H1 (cell line): Measurements from ENCODE around the gene MAPK9. TPM values are rescaled to one million over a fixed set of nuclear protein-coding genes. Genes with fewer than 3 reads are reported as not detected.

Experiments
- CTCF ChIA-PET: fragments of 300-600 bp; sonication (Branson Sonifier 250); formaldehyde crosslinking; loops from one replicate; lab custom pipeline; 2021; ENCODE audit not compliant: partially characterized antibody; lab: Charles Lee
- POLR2A ChIA-PET: fragments of 300-600 bp; sonication (Branson Sonifier 250); formaldehyde crosslinking; loops from one replicate; lab custom pipeline; 2021; ENCODE audit warnings: inconsistent platforms; ENCODE audit not compliant: partially characterized antibody; lab: Charles Lee
- DNase-seq, 2 experiments: peaks; one replicate each; pipeline versions ENCODE4 v3.0.0 to v3.0.0-alpha.2; 2010 to 2022; ENCODE audit warnings: low spot score in 2 of 2, low read depth in 1 of 2, mixed read lengths in 1 of 2
- FAIRE-seq: peaks from 2 replicates; lab custom pipeline; 2011; peaks lifted over from hg19 to GRCh38; lab: Jason Lieb, UNC
- H2AFZ ChIP-seq: 2 replicates; pipeline ENCODE4 v1.8.1; 2012; ENCODE audit warnings: low read length, inconsistent platforms
- H2AK5ac ChIP-seq: 2 replicates; pipeline ENCODE4 v1.6.1; 2013; ENCODE audit warnings: low read depth, low read length
- H2BK120ac ChIP-seq: replicated peaks from 2 replicates; pipeline ENCODE3; 2013; ENCODE audit warnings: low read depth, low read length, inconsistent platforms
- H2BK12ac ChIP-seq: 2 replicates; pipeline ENCODE4 v1.6.1; 2013; ENCODE audit warnings: low read depth, low read length
- H2BK15ac ChIP-seq: 2 replicates; pipeline ENCODE4 v1.6.1; 2013; ENCODE audit warnings: low read length
- H2BK20ac ChIP-seq: 2 replicates; pipeline ENCODE4 v1.6.1; 2013; ENCODE audit warnings: low read length
- H2BK5ac ChIP-seq: 2 replicates; pipeline ENCODE4 v1.6.1; 2013; ENCODE audit warnings: low read depth, low read length
- H3K14ac ChIP-seq: 2 replicates; pipeline ENCODE4 v1.6.1; 2013; ENCODE audit warnings: inconsistent platforms; ENCODE audit not compliant: insufficient read length
- H3K18ac ChIP-seq: 2 replicates; pipeline ENCODE4 v1.6.1; 2013; ENCODE audit warnings: low read length; ENCODE audit errors: extremely low read depth
- H3K23ac ChIP-seq: 2 replicates; pipeline ENCODE4 v1.6.1; 2013; ENCODE audit warnings: inconsistent platforms; ENCODE audit not compliant: insufficient read length
- H3K23me2 ChIP-seq: 2 replicates; pipeline ENCODE4 v1.6.1; 2013; ENCODE audit warnings: low read depth, low read length
- H3K27ac ChIP-seq: 2 replicates; pipeline ENCODE4 v1.6.1; 2011; ENCODE audit warnings: low read depth, low read length, inconsistent platforms
- H3K27me3 ChIP-seq, 4 experiments: replicated peaks in 1 of 4; 1 replicate in 1 of 4; 2 replicates in 3 of 4; pipeline versions ENCODE4 v1.6.1 to v1.8.1; 2011 to 2013; ENCODE audit warnings: low read length in 3 of 4, mild to moderate bottlenecking in 3 of 4, inconsistent platforms in 2 of 4, mixed read lengths in 2 of 4, moderate library complexity in 1 of 4; ENCODE audit not compliant: control insufficient read depth in 3 of 4, insufficient read depth in 3 of 4; ENCODE audit errors: extremely low read depth in 1 of 4
- H3K36me3 ChIP-seq, 4 experiments: 2 replicates each; pipeline versions ENCODE4 v1.6.1 to v1.8.1; 2011 to 2013; ENCODE audit warnings: mild to moderate bottlenecking in 4 of 4, low read length in 3 of 4, moderate library complexity in 2 of 4, control low read depth in 1 of 4, inconsistent platforms in 1 of 4; ENCODE audit not compliant: insufficient read depth in 4 of 4, control insufficient read depth in 2 of 4
- H3K4ac ChIP-seq: replicated peaks from 2 replicates; pipeline ENCODE3; 2013; ENCODE audit warnings: low read length, low read depth, mixed read lengths, inconsistent platforms; ENCODE audit not compliant: insufficient read length
- H3K4me1 ChIP-seq, 4 experiments: replicated peaks in 1 of 4; 1 replicate in 1 of 4; 2 replicates in 3 of 4; pipeline versions ENCODE4 v1.6.1 to v1.8.1; 2011 to 2013; ENCODE audit warnings: low read length in 3 of 4, inconsistent platforms in 2 of 4, mixed read lengths in 1 of 4; ENCODE audit not compliant: insufficient read depth in 4 of 4, control insufficient read depth in 3 of 4
- H3K4me2 ChIP-seq, 2 experiments: 2 replicates each; pipeline versions ENCODE4 v1.6.1 to v1.8.1; 2011 to 2013; ENCODE audit warnings: low read depth in 2 of 2, low read length in 2 of 2, control low read depth in 1 of 2, inconsistent platforms in 1 of 2, mild to moderate bottlenecking in 1 of 2; ENCODE audit not compliant: insufficient read depth in 1 of 2
- H3K4me3 ChIP-seq, 4 experiments: fragments of 200-600, 300-600 bp in 1 of 4; sonication (generic), shearing (Covaris generic), sonication (Bioruptor Twin) in 1 of 4; 2 replicates each; pipeline versions ENCODE4 v1.5.1 to v1.8.1; 2011 to 2016; ENCODE audit warnings: low read length in 4 of 4, low read depth in 3 of 4, control low read depth in 2 of 4, inconsistent platforms in 2 of 4, mild to moderate bottlenecking in 2 of 4, mixed read lengths in 1 of 4, moderate library complexity in 1 of 4; ENCODE audit not compliant: insufficient read depth in 2 of 4; ENCODE audit errors: extremely low read depth in 1 of 4
- H3K56ac ChIP-seq: replicated peaks from 2 replicates; pipeline ENCODE3; 2013; ENCODE audit warnings: low read depth, mild to moderate bottlenecking, mixed read lengths, low read length, inconsistent platforms; ENCODE audit not compliant: insufficient read length
- H3K79me1 ChIP-seq: 2 replicates; pipeline ENCODE4 v1.6.1; 2013; ENCODE audit warnings: low read depth, low read length, control low read depth
- H3K79me2 ChIP-seq, 2 experiments: 2 replicates each; pipeline versions ENCODE4 v1.6.1 to v1.8.1; 2012 to 2013; ENCODE audit warnings: low read length in 2 of 2, mild to moderate bottlenecking in 2 of 2, inconsistent platforms in 1 of 2; ENCODE audit not compliant: insufficient read depth in 2 of 2, control insufficient read depth in 1 of 2
- H3K9ac ChIP-seq, 4 experiments: replicated peaks in 1 of 4; 1 replicate in 1 of 4; 2 replicates in 3 of 4; pipeline versions ENCODE4 v1.6.1 to v1.8.1; 2011 to 2013; ENCODE audit warnings: low read depth in 3 of 4, low read length in 3 of 4, control low read depth in 2 of 4, mild to moderate bottlenecking in 2 of 4, moderate library complexity in 2 of 4, inconsistent platforms in 1 of 4; ENCODE audit errors: extremely low read depth in 1 of 4
- H3K9me3 ChIP-seq, 2 experiments: 2 replicates each; pipeline versions ENCODE4 v1.6.1 to v1.8.1; 2012 to 2013; ENCODE audit warnings: mild to moderate bottlenecking in 2 of 2, moderate library complexity in 2 of 2, control low read depth in 1 of 2, inconsistent platforms in 1 of 2, low read depth in 1 of 2, low read length in 1 of 2, mixed read lengths in 1 of 2; ENCODE audit not compliant: insufficient read depth in 2 of 2
- H4K20me1 ChIP-seq, 2 experiments: replicated peaks in 1 of 2; 2 replicates each; pipeline versions ENCODE3 to v1.8.1; 2011 to 2013; ENCODE audit warnings: inconsistent platforms in 2 of 2, low read length in 2 of 2, mild to moderate bottlenecking in 1 of 2; ENCODE audit not compliant: insufficient read depth in 2 of 2, control insufficient read depth in 1 of 2
- H4K5ac ChIP-seq: 2 replicates; pipeline ENCODE4 v1.6.1; 2013; ENCODE audit warnings: low read length, low read depth, mixed read lengths, inconsistent platforms; ENCODE audit not compliant: insufficient read length
- H4K8ac ChIP-seq: 2 replicates; pipeline ENCODE4 v1.8.0; 2013; ENCODE audit warnings: mild to moderate bottlenecking, moderate library complexity, low read length, inconsistent platforms; ENCODE audit not compliant: insufficient read depth; ENCODE audit errors: extremely low read depth
- H4K91ac ChIP-seq: replicated peaks from 2 replicates; pipeline ENCODE3; 2013; ENCODE audit warnings: low read length, mixed read lengths, inconsistent platforms; ENCODE audit not compliant: insufficient read length
- CHD1 ChIP-seq: IDR thresholded peaks from 2 replicates; pipeline ENCODE4 v1.6.1; 2012; ENCODE audit warnings: low read depth, low read length, improper control_type of control experiment
- CTCF ChIP-seq, 3 experiments: IDR thresholded peaks; 1 replicate in 2 of 3; 2 replicates in 1 of 3; pipeline versions ENCODE4 v1.5.1 to v1.6.1; 2011; ENCODE audit warnings: low read length in 3 of 3, mild to moderate bottlenecking in 3 of 3, inconsistent platforms in 2 of 3, low read depth in 1 of 3, moderate library complexity in 1 of 3; ENCODE audit not compliant: insufficient read depth in 1 of 3; ENCODE audit errors: control extremely low read depth in 1 of 3
- EZH2 ChIP-seq: fragments of 200-600 bp; sonication (generic); IDR thresholded peaks from 2 replicates; pipeline ENCODE4 v1.7.1; 2012; ENCODE audit warnings: low read depth, mild to moderate bottlenecking, moderate library complexity, low read length, inconsistent platforms; ENCODE audit not compliant: severe bottlenecking
- POU5F1 ChIP-seq: IDR thresholded peaks from 2 replicates; pipeline ENCODE4 v1.6.1; 2011; ENCODE audit warnings: low read depth, mild to moderate bottlenecking, low read length, moderate library complexity
- RAD21 ChIP-seq, 2 experiments: IDR thresholded peaks in 1 of 2; conservative IDR thresholded peaks in 1 of 2; 2 replicates each; pipeline ENCODE4 v1.6.1; 2011; ENCODE audit warnings: low read depth in 2 of 2, low read length in 2 of 2, improper control_type of control experiment in 1 of 2, inconsistent platforms in 1 of 2, mild to moderate bottlenecking in 1 of 2, moderate library complexity in 1 of 2
- RBBP5 ChIP-seq: IDR thresholded peaks from 2 replicates; pipeline ENCODE4 v1.7.1; 2012; ENCODE audit warnings: low read depth, mild to moderate bottlenecking, inconsistent platforms, low read length, moderate library complexity, borderline replicate concordance
- SIRT6 ChIP-seq: IDR thresholded peaks from one replicate; pipeline ENCODE4 v1.7.1; 2012; ENCODE audit warnings: low read length, inconsistent platforms
- SP2 ChIP-seq: IDR thresholded peaks from 2 replicates; pipeline ENCODE4 v1.6.1; 2012; ENCODE audit warnings: mild to moderate bottlenecking, low read length, inconsistent platforms
- TBP ChIP-seq: IDR thresholded peaks from 2 replicates; pipeline ENCODE4 v1.6.1; 2011; ENCODE audit warnings: low read depth, low read length, improper control_type of control experiment
- YY1 ChIP-seq: IDR thresholded peaks from 2 replicates; pipeline ENCODE4 v1.6.1; 2011; ENCODE audit warnings: low read depth, mild to moderate bottlenecking, low read length
- WGBS, 2 experiments: shearing (Covaris generic) in 1 of 2; methylation state at CpG; one replicate each; pipeline versions ENCODE4 v1.1.6 to v1.1.7; 2013 to 2015; ENCODE audit warnings: low lambda C conversion rate in 2 of 2, mixed read lengths in 2 of 2, inconsistent platforms in 1 of 2, low coverage in 1 of 2, missing lambda C conversion rate in 1 of 2; ENCODE audit not compliant: insufficient replicate concordance in 2 of 2, insufficient coverage in 1 of 2, insufficient read length in 1 of 2; ENCODE audit errors: extremely low coverage in 1 of 2, missing lambda C conversion rate in 1 of 2; 5-methylcytosine and 5-hydroxymethylcytosine counted together
- polyA plus RNA-seq, 7 experiments: library from polyadenylated mRNA; depleted of rRNA in 3 of 7; stranded (reverse) in 5 of 7; unstranded in 2 of 7; fragments of >200 nt in 5 of 7; fragments of 200-250 nt in 2 of 7; gene quantifications; 1 replicate in 5 of 7; 2 replicates in 1 of 7; 4 replicates in 1 of 7; pipeline versions ENCODE4 v1.2.1 to v1.2.3, GENCODE V29; 2011 to 2013; ENCODE audit warnings: missing spikeins in 2 of 7, mixed read lengths in 2 of 7
- total RNA-seq: library from RNA; stranded (reverse); fragmentation: NEBNext Ultra II Directional; extraction: Animal tissue kit (Norgen Biotek cat#: 25700); gene quantifications from 2 replicates; pipeline ENCODE4 v1.2.1, GENCODE V29; 2021
- TF ChIP-seq, protein P1 (sequence below): IDR thresholded peaks from 2 replicates; pipeline ENCODE4 v1.6.1; 2011; ENCODE audit warnings: low read length, improper control_type of control experiment

Gene MAPK9
- total and polyA plus RNA-seq, 2 of the 8 experiments (the other 6 are each of a cell fraction or from before 2014, with no cell fraction given), result 22.3 to 43.7 TPM

GRCh38 chr5:180230017-180230416 is 61.9 kb downstream of the MAPK9 start:
- CTCF ChIA-PET, result interaction anchor here (0.6 to 2.1 kb wide), 3 partner anchors 17 to 20 kb away, joined by 3 to 6 read pairs (median 4); no protein-coding TSS in a partner anchor
- Histone ChIP-seq H3K4me3 (no peak overlapping the region), H3K23me2 (no peaks in the 10 kb centered on the region), H2BK20ac (no peak overlapping the region), H4K8ac (no peak overlapping the region), H4K91ac (no peak overlapping the region), H4K20me1 (no peaks in the 10 kb centered on the region), H3K27me3 (no peaks in the 10 kb centered on the region), H3K4me1 (no peaks in the 10 kb centered on the region; a peak in 1 of 7 replicates), H3K27ac (no peak overlapping the region), H3K79me1 (no peaks in the 10 kb centered on the region), H2BK5ac (no peak overlapping the region), H3K4ac (no peak overlapping the region), H2BK12ac (no peak overlapping the region), H4K5ac (no peak overlapping the region), H3K36me3 (no peaks in the 10 kb centered on the region; a peak in 1 of 8 replicates), H3K9me3 (peaks cover 2 to 12% of the 10 kb centered on the region in 2 experiments; a peak in 2 of 4 replicates), H3K9ac (no peak overlapping the region), H3K23ac (no peak overlapping the region), H3K56ac (no peak overlapping the region), H3K14ac (no peak overlapping the region), H2BK15ac (no peak overlapping the region), H3K18ac (no peak overlapping the region), H2AK5ac (no peak overlapping the region), H2BK120ac (no peak overlapping the region), H3K4me2 (no peak overlapping the region), H2AFZ (no peak overlapping the region), H3K79me2 (no peaks in the 10 kb centered on the region)
- no peak for FAIRE-seq
- WGBS, 2 experiments, result 89% methylated on average over 7 of the region's 7 CpGs; no CpG with 5 or more reads in 1 of the 2 experiments
- DNase-seq, result no peak
- POLR2A ChIA-PET, result no interaction called here
- no peak for TF ChIP-seq RBBP5
- no peak for TF ChIP-seq TBP
- TF ChIP-seq RAD21 (IDR thresholded peaks at IDR 0.05 in 1 of 2, conservative IDR thresholded peaks at IDR 0.05 in 1 of 2; ENCODE audit: low read depth in 2 of 2, low read length in 2 of 2), result no peak
- no peak for TF ChIP-seq YY1
- TF ChIP-seq, protein P1, sequence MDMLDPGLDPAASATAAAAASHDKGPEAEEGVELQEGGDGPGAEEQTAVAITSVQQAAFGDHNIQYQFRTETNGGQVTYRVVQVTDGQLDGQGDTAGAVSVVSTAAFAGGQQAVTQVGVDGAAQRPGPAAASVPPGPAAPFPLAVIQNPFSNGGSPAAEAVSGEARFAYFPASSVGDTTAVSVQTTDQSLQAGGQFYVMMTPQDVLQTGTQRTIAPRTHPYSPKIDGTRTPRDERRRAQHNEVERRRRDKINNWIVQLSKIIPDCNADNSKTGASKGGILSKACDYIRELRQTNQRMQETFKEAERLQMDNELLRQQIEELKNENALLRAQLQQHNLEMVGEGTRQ, result no peak
- no peak for TF ChIP-seq POU5F1
- TF ChIP-seq CHD1, result no peak
- no peak for TF ChIP-seq CTCF (IDR thresholded peaks at IDR 0.05; ENCODE audit: control extremely low read depth in 1 of 3, insufficient read depth in 1 of 3, low read depth in 1 of 3, low read length in 3 of 3)
- TF ChIP-seq EZH2, result no peak
- TF ChIP-seq SIRT6, result no peak
- no peak for TF ChIP-seq SP2
